Esophagus muscularis mucosa (tissue), 4 donors: ENCODE data around the gene CDH5. TPM values are rescaled to one million over a fixed set of nuclear protein-coding genes. Genes with fewer than 3 reads are reported as not detected.
"Not testable (repeated sequence)": the region's sequence is repeated elsewhere in the genome, so short reads cannot be mapped to it uniquely, and the experiment has no call there.

Source experiments
- DNase-seq: peaks from one replicate; pipeline ENCODE4 v3.0.0-alpha.2; 2017; ENCODE audit errors: extremely low spot score
- H3K27ac ChIP-seq, 4 donors: fragments of 200-600 bp; sonication (generic); replicated peaks in 1 of 4; 1 replicate in 3 of 4; 2 replicates in 1 of 4; pipeline ENCODE4 v1.5.1; 2016 to 2019; ENCODE audit warnings: mild to moderate bottlenecking in 1 of 4
- H3K27me3 ChIP-seq, 4 donors: fragments of 200-600 bp; sonication (generic); one replicate each; pipeline versions ENCODE4 v1.5.1 to v1.6.0; 2016 to 2019
- H3K36me3 ChIP-seq, 4 donors: fragments of 200-600 bp; sonication (generic); one replicate each; pipeline ENCODE4 v1.5.1; 2016 to 2019
- H3K4me1 ChIP-seq, 4 donors: fragments of 200-600 bp; sonication (generic); one replicate each; pipeline ENCODE4 v1.5.1; 2016 to 2019
- H3K4me3 ChIP-seq, 4 donors: fragments of 200-600 bp; sonication (generic); 1 replicate in 2 of 4; 2 replicates in 2 of 4; pipeline ENCODE4 v1.5.1; 2016 to 2019; ENCODE audit warnings: mild to moderate bottlenecking in 4 of 4, moderate library complexity in 1 of 4
- H3K9me3 ChIP-seq, 4 donors: fragments of 200-600 bp; sonication (generic); 1 replicate in 3 of 4; 2 replicates in 1 of 4; pipeline ENCODE4 v1.5.1; 2016 to 2019
- EP300 ChIP-seq: sonication (generic); formaldehyde crosslinking; IDR thresholded peaks from one replicate; pipeline ENCODE4 v1.6.1; 2017; ENCODE audit warnings: antibody characterized with exemption
- POLR2A ChIP-seq: fragments of 450-650 bp; IDR thresholded peaks from one replicate; pipeline ENCODE4 v1.6.1; 2017; ENCODE audit warnings: antibody characterized with exemption, moderate library complexity, mild to moderate bottlenecking, low read depth
- POLR2AphosphoS5 ChIP-seq, 2 donors: sonication (generic); formaldehyde crosslinking; IDR thresholded peaks; one replicate each; pipeline ENCODE4 v1.6.1; 2017; ENCODE audit warnings: antibody characterized with exemption in 2 of 2
- WGBS: methylation state at CpG from one replicate; pipeline ENCODE4 v1.1.5; 2018; 5-methylcytosine and 5-hydroxymethylcytosine counted together
- intact Hi-C: fragments of 100-400 bp; cut with DNase I; formaldehyde crosslinking; loops from one replicate; pipeline ENCODE4 v1.15.1; 2023
- total RNA-seq, 4 donors: library from RNA; depleted of rRNA; stranded (reverse); fragments of >200 nt; gene quantifications; one replicate each; pipeline versions ENCODE4 v1.1.0 to v1.2.1, GENCODE V29; 2016
- TF ChIP-seq, protein P1 (sequence below), 3 experiments: fragments of 200-600 bp in 2 of 3; fragments of 450-650 bp in 1 of 3; sonication (generic) in 2 of 3; IDR thresholded peaks; one replicate each; pipeline ENCODE4 v1.5.1; 2017 to 2019; ENCODE audit warnings: antibody characterized with exemption in 3 of 3, mild to moderate bottlenecking in 2 of 3, moderate library complexity in 1 of 3

Gene CDH5
- total RNA-seq, 4 donors from 2014 or later: 19.5 to 63.1 (median 50.6) TPM

DNA sequence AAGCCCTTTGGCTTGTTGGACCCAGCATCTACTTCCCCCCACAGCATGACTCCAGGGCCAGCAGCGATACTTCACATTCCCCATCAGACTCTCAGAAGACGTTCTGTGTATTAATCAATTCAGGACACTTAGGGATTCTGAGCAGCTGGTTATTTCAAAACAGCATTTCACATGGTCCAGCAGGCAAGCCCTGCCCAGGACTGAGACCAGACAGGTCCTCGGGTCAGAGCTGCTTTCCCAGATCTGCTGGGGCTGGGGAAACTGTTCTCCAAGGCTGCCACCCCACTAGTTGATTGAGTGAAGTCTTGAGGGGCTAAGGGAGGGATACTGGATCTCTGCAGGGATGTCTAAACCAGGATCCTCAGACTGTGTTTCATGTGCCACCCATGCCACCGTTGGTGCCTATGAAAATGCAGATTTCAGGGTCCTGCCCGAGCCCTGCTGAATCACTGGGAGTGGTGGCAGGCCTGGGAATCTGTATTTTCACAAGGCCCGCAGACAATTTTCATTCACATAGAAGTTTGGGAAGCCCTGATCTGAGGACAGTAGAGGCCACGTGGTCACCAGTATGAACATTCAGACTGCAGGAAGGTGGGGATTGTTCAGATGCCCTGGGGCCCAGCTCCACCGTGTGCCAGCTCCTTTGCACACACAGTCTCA is 40.6 kb upstream of the CDH5 start:
- peaks cover 0 to 22% (median 13%) of the 10 kb centered on the region in 4 donors for H3K4me1 ChIP-seq
- 92% methylated on average over 6 of the region's 8 CpGs for WGBS
- no peaks in the 10 kb centered on the region for H3K9me3 ChIP-seq
- TF ChIP-seq, protein P1, sequence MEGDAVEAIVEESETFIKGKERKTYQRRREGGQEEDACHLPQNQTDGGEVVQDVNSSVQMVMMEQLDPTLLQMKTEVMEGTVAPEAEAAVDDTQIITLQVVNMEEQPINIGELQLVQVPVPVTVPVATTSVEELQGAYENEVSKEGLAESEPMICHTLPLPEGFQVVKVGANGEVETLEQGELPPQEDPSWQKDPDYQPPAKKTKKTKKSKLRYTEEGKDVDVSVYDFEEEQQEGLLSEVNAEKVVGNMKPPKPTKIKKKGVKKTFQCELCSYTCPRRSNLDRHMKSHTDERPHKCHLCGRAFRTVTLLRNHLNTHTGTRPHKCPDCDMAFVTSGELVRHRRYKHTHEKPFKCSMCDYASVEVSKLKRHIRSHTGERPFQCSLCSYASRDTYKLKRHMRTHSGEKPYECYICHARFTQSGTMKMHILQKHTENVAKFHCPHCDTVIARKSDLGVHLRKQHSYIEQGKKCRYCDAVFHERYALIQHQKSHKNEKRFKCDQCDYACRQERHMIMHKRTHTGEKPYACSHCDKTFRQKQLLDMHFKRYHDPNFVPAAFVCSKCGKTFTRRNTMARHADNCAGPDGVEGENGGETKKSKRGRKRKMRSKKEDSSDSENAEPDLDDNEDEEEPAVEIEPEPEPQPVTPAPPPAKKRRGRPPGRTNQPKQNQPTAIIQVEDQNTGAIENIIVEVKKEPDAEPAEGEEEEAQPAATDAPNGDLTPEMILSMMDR (IDR thresholded peaks at IDR 0.05): no peak
- TF ChIP-seq POLR2AphosphoS5 (IDR thresholded peaks at IDR 0.05) (no peak), EP300 (no peak), POLR2A (no peak)
- intact Hi-C loops: no loop called here
- H3K36me3 ChIP-seq: no peaks in the 10 kb centered on the region
- H3K4me3 ChIP-seq: no peak overlapping the region
- H3K27me3 ChIP-seq: no peaks in the 10 kb centered on the region
- no peak overlapping the region for H3K27ac ChIP-seq
- DNase-seq: no peak

DNA sequence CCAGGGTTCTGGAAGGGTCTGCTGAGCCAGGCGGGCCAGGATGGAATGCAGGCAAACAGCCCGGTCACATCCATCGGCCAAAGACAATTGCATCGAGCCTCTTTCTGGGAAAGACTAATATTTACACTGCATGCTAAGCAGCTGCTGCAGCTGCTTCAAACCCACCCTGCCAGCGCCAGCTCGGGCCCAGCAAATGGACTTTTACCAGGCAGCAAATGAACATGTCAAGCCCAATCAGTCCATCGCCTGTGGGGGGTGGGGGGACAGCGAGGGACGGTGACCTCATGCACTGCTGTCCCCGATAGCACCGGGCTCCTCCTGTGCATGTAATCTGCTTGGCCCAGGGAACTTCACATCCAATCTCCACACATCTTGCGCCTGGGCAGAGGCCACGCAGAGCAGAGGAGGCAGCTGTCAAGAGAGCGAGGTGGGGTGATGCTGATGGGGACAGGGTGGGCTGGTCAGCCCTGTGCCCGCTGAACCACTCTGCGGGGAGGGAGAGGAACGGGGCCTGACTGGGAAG is 39.4 kb upstream of the CDH5 start:
- Histone ChIP-seq H3K9me3 (no peaks in the 10 kb centered on the region), H3K4me3 (no peak overlapping the region), H3K4me1 (peaks cover 0 to 22% (median 13%) of the 10 kb centered on the region in 4 donors), H3K36me3 (no peaks in the 10 kb centered on the region), H3K27ac (no peak overlapping the region), H3K27me3 (no peaks in the 10 kb centered on the region)
- WGBS: 50% methylated on average over 13 of the region's 17 CpGs
- no peak for DNase-seq
- TF ChIP-seq POLR2AphosphoS5 (IDR thresholded peaks at IDR 0.05) (no peak), EP300 (no peak), POLR2A (no peak)
- TF ChIP-seq, protein P1 (IDR thresholded peaks at IDR 0.05): no peak
- intact Hi-C loops: no loop called here

GRCh38 chr16:66328282-66328681 is 38.2 kb upstream of the CDH5 start:
- H3K4me1 ChIP-seq: peaks cover 0 to 22% (median 13%) of the 10 kb centered on the region in 4 donors
- WGBS: 91% methylated on average over 7 of the region's 11 CpGs
- TF ChIP-seq POLR2AphosphoS5 (IDR thresholded peaks at IDR 0.05) (no peak), EP300 (no peak), POLR2A (no peak)
- TF ChIP-seq, protein P1 (IDR thresholded peaks at IDR 0.05): no peak
- no peak for DNase-seq
- no peaks in the 10 kb centered on the region for H3K36me3 ChIP-seq
- no peak overlapping the region for H3K27ac ChIP-seq
- H3K27me3 ChIP-seq: peaks cover 0 to 2% (median 0%) of the 10 kb centered on the region in 4 donors
- intact Hi-C loops: no loop called here
- H3K9me3 ChIP-seq: no peaks in the 10 kb centered on the region
- no peak overlapping the region for H3K4me3 ChIP-seq

DNA sequence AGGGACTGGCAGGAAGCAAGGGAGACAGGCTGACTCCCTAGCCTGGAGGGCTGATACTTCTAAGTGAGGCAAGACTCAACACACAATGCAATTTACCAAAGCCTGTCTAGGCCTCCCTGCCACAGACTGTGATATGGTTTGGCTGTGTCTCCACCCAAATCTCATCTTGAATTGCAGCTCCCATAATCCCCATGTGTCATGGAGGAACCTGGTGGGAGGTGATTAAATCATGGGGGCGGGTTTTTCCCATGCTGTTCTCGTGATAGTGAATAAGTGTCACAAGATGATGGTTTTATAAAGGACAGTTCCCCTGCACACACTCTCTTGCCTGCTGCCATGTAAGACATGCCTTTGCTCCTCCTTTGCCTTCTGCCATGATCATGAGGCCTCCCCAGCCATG is 35.0 kb upstream of the CDH5 start:
- H3K4me1 ChIP-seq: peaks cover 0 to 21% (median 16%) of the 10 kb centered on the region in 4 donors
- H3K36me3 ChIP-seq, DNase-seq, H3K9me3 ChIP-seq, H3K4me3 ChIP-seq, H3K27ac ChIP-seq, H3K27me3 ChIP-seq, intact Hi-C loops: not testable (repeated sequence)
- WGBS: 100% methylated on average over 2 of the region's 2 CpGs

GRCh38 chr16:66332634-66333610 is 33.6 kb upstream of the CDH5 start:
- Histone ChIP-seq H3K36me3 (no peaks in the 10 kb centered on the region), H3K4me3 (no peak overlapping the region), H3K27ac (no peak overlapping the region), H3K9me3 (no peaks in the 10 kb centered on the region), H3K27me3 (peaks cover 0 to 8% (median 0%) of the 10 kb centered on the region in 4 donors), H3K4me1 (peaks cover 0 to 6% (median 5%) of the 10 kb centered on the region in 4 donors)
- WGBS: 89% methylated on average over 11 of the region's 15 CpGs
- DNase-seq: no peak
- intact Hi-C loops: no loop called here
- TF ChIP-seq POLR2AphosphoS5 (IDR thresholded peaks at IDR 0.05): no peak
- TF ChIP-seq EP300: no peak
- no peak for TF ChIP-seq POLR2A
- TF ChIP-seq, protein P1 (IDR thresholded peaks at IDR 0.05): no peak
